HUES48 (cell line): ENCODE results near the gene AP4B1.

Experiments
- H3K27ac ChIP-seq: one replicate; pipeline ENCODE4 v1.7.0; 2013; ENCODE audit warnings: low read depth, low read length, inconsistent platforms
- H3K27me3 ChIP-seq: 2 replicates; pipeline ENCODE4 v1.6.1; 2013; ENCODE audit warnings: mild to moderate bottlenecking, low read length; ENCODE audit not compliant: control insufficient read depth, insufficient read depth
- H3K36me3 ChIP-seq: 2 replicates; pipeline ENCODE4 v1.6.1; 2013; ENCODE audit warnings: low read length; ENCODE audit not compliant: control insufficient read depth, insufficient read depth
- H3K4me1 ChIP-seq: 2 replicates; pipeline ENCODE4 v1.6.1; 2013; ENCODE audit warnings: mild to moderate bottlenecking, low read length; ENCODE audit not compliant: control insufficient read depth, insufficient read depth
- H3K4me3 ChIP-seq: 2 replicates; pipeline ENCODE4 v1.5.1; 2013; ENCODE audit warnings: mild to moderate bottlenecking, low read depth, low read length
- H3K9ac ChIP-seq: 2 replicates; pipeline ENCODE4 v1.6.1; 2013; ENCODE audit warnings: mild to moderate bottlenecking, low read depth, low read length, moderate library complexity
- H3K9me3 ChIP-seq: 2 replicates; pipeline ENCODE4 v1.6.1; 2013; ENCODE audit warnings: low read length; ENCODE audit not compliant: control insufficient read depth, insufficient read depth

The AP4B1 gene

GRCh38 chr1:113912594-113913311 is 8.2 kb upstream of the AP4B1 start:
- no peak overlapping the region for H3K27ac ChIP-seq
- no peak overlapping the region for H3K4me3 ChIP-seq
- H3K36me3 ChIP-seq: peaks cover 45% of the 10 kb centered on the region
- no peak overlapping the region for H3K9ac ChIP-seq
- no peaks in the 10 kb centered on the region for H3K9me3 ChIP-seq
- no peaks in the 10 kb centered on the region for H3K27me3 ChIP-seq
- H3K4me1 ChIP-seq: no peaks in the 10 kb centered on the region

DNA sequence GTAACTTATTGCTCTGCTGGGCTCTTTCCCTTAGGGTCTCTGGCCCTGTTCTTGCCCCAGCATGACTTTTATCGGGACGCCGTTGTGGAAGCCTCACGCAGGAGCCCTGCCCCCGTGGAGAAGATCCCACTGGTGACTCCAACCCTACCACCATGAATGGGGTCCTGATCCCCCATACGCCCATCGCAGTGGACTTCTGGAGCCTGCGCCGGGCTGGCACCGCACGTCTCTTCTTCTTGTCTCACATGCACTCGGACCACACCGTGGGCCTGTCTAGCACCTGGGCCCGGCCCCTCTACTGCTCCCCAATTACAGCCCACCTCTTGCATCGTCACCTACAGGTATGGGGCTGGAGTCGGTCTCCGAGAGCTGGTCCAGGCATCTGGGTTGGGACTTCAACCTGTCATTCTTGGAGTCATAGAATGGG is 849 bp upstream of the AP4B1 start:
- H3K27me3 ChIP-seq: no peaks in the 10 kb centered on the region
- H3K4me3 ChIP-seq: peak overlapping the region; percentile 89
- H3K4me1 ChIP-seq: 0 out of 2 replicates have a peak, but pooled peaks cover 5% of the 10 kb centered on the region
- no peaks in the 10 kb centered on the region for H3K9me3 ChIP-seq
- peaks cover 38% of the 10 kb centered on the region for H3K36me3 ChIP-seq
- H3K27ac ChIP-seq: peak overlapping the region; percentile 90
- H3K9ac ChIP-seq: peak overlapping the region; percentile 79

DNA sequence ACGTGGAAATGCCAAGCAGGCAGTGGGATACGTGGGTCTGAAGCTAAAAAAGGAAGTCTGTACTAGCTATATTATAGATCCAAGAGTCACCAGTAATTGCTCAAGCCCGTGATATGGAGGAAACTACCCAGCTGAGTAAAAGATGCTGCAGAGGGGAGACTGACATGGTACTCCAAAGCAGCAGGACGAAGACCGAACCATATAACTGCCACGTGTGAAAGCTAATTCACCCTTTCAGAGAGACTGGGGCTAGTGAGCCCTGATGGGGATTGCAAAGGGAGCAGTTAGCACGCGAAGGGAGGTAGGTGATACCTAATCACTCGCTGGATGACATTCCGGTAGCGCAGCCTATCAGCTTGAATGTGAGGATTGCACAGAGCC is 316 bp downstream of the AP4B1 start:
- H3K36me3 ChIP-seq: peaks cover 38% of the 10 kb centered on the region
- peak overlapping the region; percentile 89 for H3K4me3 ChIP-seq
- no peaks in the 10 kb centered on the region for H3K27me3 ChIP-seq
- H3K9me3 ChIP-seq: no peaks in the 10 kb centered on the region
- 0 out of 2 replicates have a peak, but pooled peaks cover 5% of the 10 kb centered on the region for H3K4me1 ChIP-seq
- H3K9ac ChIP-seq: peak overlapping the region; percentile 72
- peak overlapping the region; percentile 90 for H3K27ac ChIP-seq

DNA sequence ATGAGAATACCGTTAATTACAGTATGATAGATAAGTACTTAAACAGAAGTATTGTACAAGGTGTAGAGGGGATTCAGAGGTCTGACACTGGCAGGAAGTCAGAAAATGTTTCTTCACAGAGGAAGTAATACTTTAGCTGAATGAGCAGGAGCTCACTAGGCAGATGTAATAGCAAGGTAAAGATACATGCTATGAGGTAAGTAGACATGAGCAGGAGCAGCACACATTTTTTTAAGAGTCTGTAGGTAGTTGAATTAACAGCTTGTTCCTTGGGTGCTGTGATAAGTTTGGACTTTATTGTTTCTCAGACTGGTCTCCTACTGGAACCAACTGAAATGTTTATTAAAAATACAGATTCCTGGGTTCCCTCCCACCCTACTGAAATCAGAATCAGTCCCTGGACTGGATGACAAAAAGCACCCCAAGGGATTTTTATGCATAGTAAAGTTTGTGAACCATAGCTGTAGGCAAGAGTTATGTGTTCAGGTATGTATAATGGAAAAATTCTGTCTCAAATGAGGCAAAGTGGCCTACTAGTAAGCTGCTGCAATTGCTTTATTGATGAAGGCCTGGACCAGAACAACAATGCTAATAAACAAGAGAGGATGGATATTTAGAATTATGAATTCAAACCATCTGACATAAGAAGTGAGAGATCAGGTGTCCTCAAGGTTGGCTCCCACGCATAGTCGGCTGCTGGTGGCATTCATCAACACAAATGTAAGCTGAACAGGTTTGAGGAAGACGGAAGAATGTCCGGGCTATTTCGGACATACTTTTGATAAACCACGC is 902 bp downstream of the AP4B1 start:
- peak overlapping the region; percentile 90 for H3K27ac ChIP-seq
- peaks cover 37% of the 10 kb centered on the region for H3K36me3 ChIP-seq
- 0 out of 2 replicates have a peak, but pooled peaks cover 5% of the 10 kb centered on the region for H3K4me1 ChIP-seq
- H3K9me3 ChIP-seq: no peaks in the 10 kb centered on the region
- H3K27me3 ChIP-seq: no peaks in the 10 kb centered on the region
- H3K9ac ChIP-seq: no peak overlapping the region
- H3K4me3 ChIP-seq: peak overlapping the region; percentile 89

- Histone ChIP-seq H3K27ac (no peak overlapping the region), H3K36me3 (peaks cover 41% of the 10 kb centered on the region), H3K27me3 (no peaks in the 10 kb centered on the region), H3K9ac (no peak overlapping the region), H3K9me3 (no peaks in the 10 kb centered on the region), H3K4me1 (0 out of 2 replicates have a peak, but pooled peaks cover 5% of the 10 kb centered on the region), H3K4me3 (no peak overlapping the region)
Observed at GRCh38 chr1:113901191-113901590, 3.4 kb downstream of the AP4B1 start.

DNA sequence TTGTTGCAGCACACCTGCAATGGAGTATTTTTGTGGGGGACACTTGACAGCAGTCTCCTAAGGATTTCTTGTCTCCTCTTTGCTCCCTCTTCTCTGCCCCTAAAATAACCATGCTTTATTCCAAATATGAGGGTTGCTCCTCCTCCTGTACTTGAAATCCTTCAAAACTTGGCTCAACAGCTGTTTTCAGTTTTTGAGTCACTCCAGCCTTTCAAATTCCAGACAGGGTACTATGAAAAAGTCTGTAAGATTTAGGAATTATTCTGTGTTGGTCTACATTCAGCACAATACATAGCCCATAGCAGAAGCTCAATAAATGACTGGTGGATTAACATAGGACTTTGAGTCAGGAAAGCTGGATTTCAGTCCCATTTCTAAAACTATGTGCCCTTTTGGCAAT is 5.5 kb downstream of the AP4B1 start:
- Histone ChIP-seq H3K4me3 (no peak overlapping the region), H3K27me3 (no peaks in the 10 kb centered on the region), H3K9me3 (no peaks in the 10 kb centered on the region), H3K27ac (no peak overlapping the region), H3K9ac (no peak overlapping the region), H3K36me3 (peaks cover 58% of the 10 kb centered on the region), H3K4me1 (0 out of 2 replicates have a peak, but pooled peaks cover 4% of the 10 kb centered on the region)

DNA sequence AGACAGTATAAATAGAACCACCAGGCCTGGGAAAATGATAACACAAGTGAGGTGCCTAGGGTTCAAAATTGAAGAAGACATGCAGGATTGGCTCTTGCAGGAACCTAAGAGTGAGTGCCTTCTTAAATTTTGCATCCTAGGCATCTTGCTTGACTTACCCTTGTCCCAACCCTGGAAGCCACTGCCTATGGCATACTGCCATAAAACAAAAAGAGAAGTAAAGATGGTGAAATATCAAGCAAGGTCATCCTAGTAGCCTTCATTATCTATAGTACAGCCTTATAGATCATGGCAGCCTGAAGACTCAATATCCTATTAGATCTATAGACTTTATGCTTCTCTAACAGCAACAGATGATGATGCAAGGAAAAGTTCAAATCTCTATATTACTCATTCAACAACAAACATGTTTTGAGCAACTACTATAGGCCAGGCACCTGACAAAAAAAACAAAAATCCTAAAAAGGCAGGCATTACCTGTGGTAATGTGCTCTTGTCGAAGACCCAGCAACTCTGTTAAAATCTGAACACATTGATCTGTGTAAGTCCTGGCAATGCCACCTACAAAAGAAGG is 6.3 kb downstream of the AP4B1 start:
- Histone ChIP-seq H3K4me1 (no peaks in the 10 kb centered on the region), H3K36me3 (peaks cover 58% of the 10 kb centered on the region), H3K9me3 (no peaks in the 10 kb centered on the region), H3K27ac (no peak overlapping the region), H3K9ac (no peak overlapping the region), H3K27me3 (no peaks in the 10 kb centered on the region), H3K4me3 (no peak overlapping the region)

DNA sequence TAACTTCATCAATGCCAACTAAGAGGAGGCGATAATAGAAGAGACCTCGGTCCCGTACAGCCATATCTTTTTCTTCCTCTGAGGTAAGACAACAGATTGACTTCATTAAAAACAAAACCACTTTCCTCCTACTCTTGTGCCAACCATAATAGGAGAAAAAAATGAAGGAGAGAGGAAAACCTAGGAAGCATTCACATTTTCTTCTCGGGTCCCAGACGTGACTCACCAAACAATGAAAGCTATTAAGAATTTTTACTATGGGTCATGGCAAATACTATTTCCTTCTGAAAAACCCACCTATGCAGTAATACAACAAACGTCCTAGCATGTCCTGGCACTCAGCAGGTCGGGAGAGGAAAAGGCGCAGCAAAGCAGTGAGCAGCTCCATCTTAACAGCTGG is 8.6 kb downstream of the AP4B1 start:
- Histone ChIP-seq H3K27me3 (no peaks in the 10 kb centered on the region), H3K4me1 (no peaks in the 10 kb centered on the region), H3K9me3 (no peaks in the 10 kb centered on the region), H3K9ac (no peak overlapping the region), H3K4me3 (no peak overlapping the region), H3K36me3 (peaks cover 46% of the 10 kb centered on the region), H3K27ac (no peak overlapping the region)

DNA sequence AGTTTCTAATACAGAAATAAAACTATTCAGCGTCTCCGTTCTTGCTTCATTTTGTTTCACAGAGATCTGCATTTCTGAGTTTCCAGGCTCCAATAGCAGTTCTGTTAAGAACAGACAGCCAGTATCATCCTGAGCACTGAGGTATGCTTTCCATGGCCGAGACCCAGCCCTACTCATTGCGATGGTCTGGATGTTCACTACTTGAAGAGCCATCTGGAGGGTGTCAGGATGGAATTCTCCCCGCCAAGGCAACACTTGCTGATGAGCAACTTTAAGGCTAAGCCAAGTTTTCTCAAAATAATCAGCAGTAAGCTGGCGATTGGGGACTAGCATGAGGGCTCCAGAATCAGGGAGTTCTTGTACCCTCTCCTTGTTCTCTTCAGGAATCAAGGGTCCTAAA is 9.5 kb downstream of the AP4B1 start:
- Histone ChIP-seq H3K9me3 (no peaks in the 10 kb centered on the region), H3K9ac (no peak overlapping the region), H3K36me3 (peaks cover 44% of the 10 kb centered on the region), H3K27ac (no peak overlapping the region), H3K4me1 (no peaks in the 10 kb centered on the region), H3K4me3 (no peak overlapping the region), H3K27me3 (no peaks in the 10 kb centered on the region)

DNA sequence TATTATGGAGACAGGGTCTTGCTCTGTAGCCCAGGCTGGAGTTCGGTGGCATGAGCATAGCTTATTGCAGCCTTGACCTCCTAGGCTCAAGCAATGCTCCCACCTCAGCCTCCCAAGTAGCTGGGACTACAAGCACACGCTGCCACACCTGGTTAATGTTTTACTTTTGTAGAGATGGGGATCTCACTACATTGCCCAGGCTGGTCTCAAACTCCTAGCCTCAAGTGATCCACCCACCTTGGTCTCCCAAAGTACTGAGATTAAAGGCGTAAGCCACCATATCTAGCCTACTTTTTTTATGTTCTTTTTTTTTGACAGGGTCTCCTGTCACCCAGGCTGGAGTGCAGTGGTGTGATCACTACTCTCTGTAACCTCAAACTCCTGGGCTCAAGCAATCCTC is 11.3 kb downstream of the AP4B1 start:
- no peaks in the 10 kb centered on the region for H3K27me3 ChIP-seq
- H3K9ac ChIP-seq: no peak overlapping the region
- peaks cover 28% of the 10 kb centered on the region for H3K36me3 ChIP-seq
- H3K4me3 ChIP-seq: no peak overlapping the region
- no peak overlapping the region for H3K27ac ChIP-seq
- no peaks in the 10 kb centered on the region for H3K4me1 ChIP-seq
- H3K9me3 ChIP-seq: no peaks in the 10 kb centered on the region
